Activated CD8-positive, alpha-beta memory T cell treated with anti-CD3 and anti-CD28 coated beads, Interleukin-2, amount 10 ng/mL, durations not matched to agents 7 days and 5 days (primary cell): Measurements from ENCODE around the gene OGFOD2. TPM values are rescaled to one million over a fixed set of nuclear protein-coding genes. Genes with fewer than 3 reads are reported as not detected.
A peak's percentile ranks its signal among the peaks of the same experiment; 100 is the strongest.

ENCODE experiments used
- ATAC-seq: fragments of 150-1000 bp; cut with Tn5 transposase; one replicate; pipeline ENCODE4 v1.10.0; 2021; ENCODE audit warnings: moderate library complexity
- CTCF ChIA-PET: fragments of 350-600 bp; sonication (Branson Sonifier 250); formaldehyde crosslinking; loops from one replicate; lab custom pipeline; 2021; ENCODE audit warnings: antibody characterized with exemption; lab: Charles Lee
- DNase-seq: peaks from one replicate; pipeline ENCODE4 v3.0.0-alpha.2; 2020
- H3K27ac Mint-ChIP-seq: one replicate; pipeline ENCODE4 v1.8.0; 2021; ENCODE audit warnings: mild to moderate bottlenecking, mixed read lengths
- H3K27me3 Mint-ChIP-seq: one replicate; pipeline ENCODE4 v1.8.0; 2021; ENCODE audit warnings: mixed read lengths
- H3K36me3 Mint-ChIP-seq: one replicate; pipeline ENCODE4 v1.8.0; 2021; ENCODE audit warnings: mild to moderate bottlenecking, mixed read lengths
- H3K4me1 Mint-ChIP-seq: one replicate; pipeline ENCODE4 v1.8.0; 2021; ENCODE audit warnings: mixed read lengths
- H3K4me3 Mint-ChIP-seq: one replicate; pipeline ENCODE4 v1.8.0; 2021; ENCODE audit warnings: mild to moderate bottlenecking, moderate library complexity, mixed read lengths
- H3K9me3 Mint-ChIP-seq: one replicate; pipeline ENCODE4 v1.8.0; 2022; ENCODE audit warnings: low read depth, mixed read lengths
- total RNA-seq, 2 experiments: library from RNA; stranded (reverse); gene quantifications; one replicate each; pipeline ENCODE4 v1.2.3, GENCODE V29; 2021

The OGFOD2 gene
- total RNA-seq, 2 experiments from 2014 or later = 23.8 to 29.8 TPM

DNA sequence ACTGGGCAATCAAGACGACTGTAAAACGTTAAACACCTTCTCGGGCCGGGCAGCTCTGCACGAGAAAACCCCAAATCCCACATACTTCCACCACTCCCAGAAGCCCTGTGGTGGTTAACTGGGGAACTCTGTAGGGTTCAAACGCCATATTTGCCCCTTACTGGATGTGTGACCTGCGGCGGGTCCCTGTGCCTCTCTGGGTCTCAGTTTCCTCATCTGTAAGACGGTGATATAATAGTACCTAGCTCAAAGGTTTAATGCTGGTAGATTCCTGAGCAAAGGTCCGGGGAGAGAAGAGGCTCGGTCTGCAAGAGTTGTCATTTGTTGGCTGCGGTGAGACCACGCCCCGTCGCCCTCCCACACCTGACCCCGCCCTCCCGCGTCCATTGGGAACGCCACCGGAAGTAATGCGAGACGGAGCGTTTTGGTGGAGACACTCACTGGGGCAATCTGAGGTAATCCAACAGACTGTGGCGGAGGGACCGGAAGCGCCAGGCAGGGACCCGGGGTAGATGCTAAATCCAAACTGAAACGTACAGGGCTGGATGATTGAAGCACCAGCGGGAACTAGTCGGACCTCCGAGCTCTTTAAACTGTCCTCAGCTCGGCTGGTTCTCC lies 661 bp upstream of the OGFOD2 start:
- H3K27me3 Mint-ChIP-seq = no peaks in the 10 kb centered on the region
- CTCF ChIA-PET = interaction anchor here (1.0 to 2.2 kb wide), 8 partner anchors 8 to 302 kb away, joined by 3 to 9 read pairs (median 5); partner anchors contain the start of genes ABCB9, MPHOSPH9 and MTRFR
- peak; percentile 84 for ATAC-seq
- H3K36me3 Mint-ChIP-seq = no peaks in the 10 kb centered on the region
- peak overlapping the region; percentile 100 for H3K27ac Mint-ChIP-seq
- H3K4me3 Mint-ChIP-seq = peak overlapping the region; percentile 97
- H3K9me3 Mint-ChIP-seq = no peaks in the 10 kb centered on the region
- peak; percentile 99 for DNase-seq
- peaks cover 31% of the 10 kb centered on the region for H3K4me1 Mint-ChIP-seq

DNA sequence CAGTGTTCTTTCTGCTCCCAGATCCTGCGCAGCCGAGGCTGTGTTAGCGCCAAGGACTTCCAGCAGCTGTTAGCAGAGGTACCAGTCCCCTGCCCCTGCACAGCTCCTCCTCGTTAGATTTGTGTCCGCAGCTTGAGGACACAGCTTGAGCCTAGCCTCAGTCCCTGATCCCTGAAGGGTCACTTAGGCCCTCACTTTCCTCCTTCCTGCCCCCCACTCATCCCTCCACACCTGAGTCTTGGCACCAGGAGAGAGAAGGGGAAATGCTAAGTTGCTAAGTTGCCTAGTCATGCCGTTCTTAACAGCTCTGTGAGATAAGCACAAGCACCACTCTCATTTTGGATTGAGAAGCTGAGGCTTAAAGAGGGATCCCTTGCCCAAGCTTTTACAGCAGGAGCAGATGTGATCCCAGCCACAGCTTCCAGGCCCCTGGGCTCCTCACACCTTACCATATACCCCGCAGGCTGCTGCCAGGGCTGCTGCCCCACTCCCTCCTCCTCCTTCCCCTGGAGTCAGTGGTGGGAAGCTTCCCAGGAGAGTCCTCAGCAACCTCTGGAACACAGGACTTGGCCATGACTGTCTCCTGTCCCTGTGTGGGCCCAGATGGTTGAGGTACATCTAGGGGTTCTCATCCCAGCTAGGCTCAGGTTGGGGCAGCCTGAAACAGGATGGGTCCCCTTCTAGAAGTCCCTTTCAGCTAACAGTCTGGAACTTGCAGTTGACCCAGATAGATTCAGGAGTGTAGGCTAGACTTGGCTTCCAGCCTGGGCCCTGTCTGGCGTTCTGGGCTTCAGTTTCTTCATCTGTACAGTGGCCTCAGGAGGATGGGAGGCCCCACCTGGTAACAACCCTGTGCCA lies 975 bp downstream of the OGFOD2 start:
- H3K9me3 Mint-ChIP-seq = no peaks in the 10 kb centered on the region
- ATAC-seq (no peak), DNase-seq (no peak)
- H3K27ac Mint-ChIP-seq = peak overlapping the region; percentile 100
- H3K4me1 Mint-ChIP-seq = peaks cover 38% of the 10 kb centered on the region
- CTCF ChIA-PET = interaction anchor here (0.6 to 2.2 kb wide), 7 partner anchors 10 to 294 kb away, joined by 3 to 9 read pairs (median 4); partner anchors contain the start of gene ABCB9
- no peaks in the 10 kb centered on the region for H3K27me3 Mint-ChIP-seq
- H3K4me3 Mint-ChIP-seq = peak overlapping the region; percentile 97
- H3K36me3 Mint-ChIP-seq = no peaks in the 10 kb centered on the region

DNA sequence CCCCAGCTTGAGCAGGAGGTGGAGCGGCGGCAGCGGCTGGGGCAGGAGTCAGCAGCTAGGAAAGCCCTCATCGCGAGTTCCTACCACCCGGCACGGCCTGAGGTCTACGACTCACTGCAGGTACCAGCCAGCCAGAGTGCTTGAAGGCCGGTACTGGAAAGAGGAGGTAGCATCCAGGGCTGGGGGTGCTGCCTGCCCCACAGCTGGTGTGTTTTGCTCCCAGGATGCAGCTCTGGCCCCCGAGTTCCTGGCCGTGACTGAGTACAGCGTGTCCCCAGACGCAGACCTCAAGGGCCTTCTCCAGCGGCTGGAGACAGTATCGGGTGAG lies 1.6 kb downstream of the OGFOD2 start:
- H3K36me3 Mint-ChIP-seq = peaks cover 2% of the 10 kb centered on the region
- DNase-seq = no peak
- H3K4me3 Mint-ChIP-seq = peak overlapping the region; percentile 97
- ATAC-seq = no peak
- H3K27me3 Mint-ChIP-seq = no peaks in the 10 kb centered on the region
- CTCF ChIA-PET = no interaction called here
- no peaks in the 10 kb centered on the region for H3K9me3 Mint-ChIP-seq
- peaks cover 40% of the 10 kb centered on the region for H3K4me1 Mint-ChIP-seq
- H3K27ac Mint-ChIP-seq = peak overlapping the region; percentile 28

DNA sequence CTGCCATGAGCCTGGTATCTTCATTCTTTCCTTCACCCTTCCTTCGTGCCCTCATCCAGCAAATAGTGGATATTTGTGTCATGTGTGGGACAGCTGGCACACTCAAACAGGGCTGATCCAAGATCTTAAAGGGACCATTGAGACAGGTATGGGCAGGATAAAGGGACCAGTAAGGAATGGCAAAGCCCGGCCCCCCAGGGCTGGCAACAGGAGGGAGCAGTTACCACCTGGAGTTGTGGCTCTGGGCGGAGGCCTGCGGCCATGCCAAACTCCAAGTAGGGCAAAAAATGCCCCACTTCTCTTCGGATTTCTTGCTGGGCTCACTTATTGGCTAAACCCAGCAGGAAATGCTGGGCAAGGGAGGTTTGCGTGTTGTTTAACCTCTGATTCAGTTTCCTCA lies 2.1 kb downstream of the OGFOD2 start:
- Mint-ChIP-seq H3K27ac (peak overlapping the region; percentile 28), H3K4me3 (peak overlapping the region; percentile 22), H3K9me3 (no peaks in the 10 kb centered on the region), H3K4me1 (peaks cover 45% of the 10 kb centered on the region), H3K36me3 (peaks cover 6% of the 10 kb centered on the region), H3K27me3 (no peaks in the 10 kb centered on the region)
- DNase-seq (no peak), ATAC-seq (no peak)
- CTCF ChIA-PET = no interaction called here

DNA sequence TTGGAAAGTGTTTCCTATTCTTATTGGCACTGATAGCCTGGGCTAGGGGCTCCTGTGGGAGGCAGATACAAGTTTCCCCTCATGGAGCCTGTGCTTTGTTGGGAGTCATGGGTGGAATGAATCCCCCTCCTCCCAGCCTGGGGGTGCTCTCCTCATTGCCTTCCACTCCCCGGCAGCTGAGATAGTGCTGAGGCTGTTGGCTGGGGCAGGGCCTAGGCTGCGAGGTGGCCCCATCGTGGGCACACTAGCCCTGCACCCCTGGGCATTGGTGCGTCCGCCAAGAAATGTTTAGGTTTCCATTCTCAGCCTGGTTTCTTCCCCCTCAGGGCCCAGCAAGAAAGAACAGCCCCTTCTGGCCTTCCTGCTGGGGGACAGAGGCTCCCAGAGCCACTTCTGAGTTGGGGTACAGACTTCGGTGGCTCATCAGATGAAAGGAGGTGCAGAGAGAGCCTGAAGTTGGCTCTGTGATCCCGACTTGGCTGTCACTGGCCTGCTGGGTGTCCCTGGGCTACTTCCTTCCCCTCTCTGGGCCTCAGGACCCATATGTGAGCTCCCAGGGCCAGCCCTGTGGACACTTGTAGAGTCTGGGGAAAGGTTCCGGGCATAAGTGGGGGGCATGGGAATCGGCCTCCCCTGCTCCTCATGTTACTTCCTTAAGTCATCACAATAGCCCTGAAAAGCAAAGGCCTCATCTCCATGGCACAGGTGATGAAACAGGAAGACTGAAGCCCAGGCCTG lies 2.8 kb downstream of the OGFOD2 start:
- CTCF ChIA-PET = no interaction called here
- no peak for DNase-seq
- no peaks in the 10 kb centered on the region for H3K27me3 Mint-ChIP-seq
- no peaks in the 10 kb centered on the region for H3K9me3 Mint-ChIP-seq
- no peak for ATAC-seq
- no peak overlapping the region for H3K4me3 Mint-ChIP-seq
- peaks cover 6% of the 10 kb centered on the region for H3K36me3 Mint-ChIP-seq
- no peak overlapping the region for H3K27ac Mint-ChIP-seq
- H3K4me1 Mint-ChIP-seq = peaks cover 52% of the 10 kb centered on the region

DNA sequence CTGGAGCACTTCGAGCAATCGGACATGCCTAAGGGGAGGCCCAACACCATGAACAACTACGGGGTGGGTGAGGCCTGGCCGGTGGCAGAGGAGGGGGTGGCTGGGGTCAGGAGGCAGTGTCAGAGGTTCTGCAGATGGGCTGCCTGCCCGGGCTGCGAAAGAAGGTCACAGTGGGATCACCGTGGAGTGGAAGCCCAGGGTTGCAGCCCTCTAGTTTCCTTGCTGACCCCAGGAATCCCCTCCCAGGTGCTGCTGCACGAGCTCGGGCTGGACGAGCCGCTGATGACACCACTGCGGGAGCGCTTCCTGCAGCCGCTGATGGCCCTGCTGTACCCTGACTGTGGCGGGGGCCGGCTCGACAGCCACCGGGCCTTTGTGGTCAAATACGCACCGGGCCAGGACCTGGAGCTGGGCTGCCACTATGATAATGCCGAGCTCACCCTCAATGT lies 3.5 kb downstream of the OGFOD2 start:
- peaks cover 6% of the 10 kb centered on the region for H3K36me3 Mint-ChIP-seq
- ATAC-seq = no peak
- peaks cover 57% of the 10 kb centered on the region for H3K4me1 Mint-ChIP-seq
- H3K27me3 Mint-ChIP-seq = no peaks in the 10 kb centered on the region
- H3K9me3 Mint-ChIP-seq = no peaks in the 10 kb centered on the region
- CTCF ChIA-PET = interaction anchor here (1.2 kb wide), 1 partner anchor 16 kb away, joined by 3 read pairs; no protein-coding TSS in a partner anchor
- no peak overlapping the region for H3K27ac Mint-ChIP-seq
- no peak overlapping the region for H3K4me3 Mint-ChIP-seq
- no peak for DNase-seq

DNA sequence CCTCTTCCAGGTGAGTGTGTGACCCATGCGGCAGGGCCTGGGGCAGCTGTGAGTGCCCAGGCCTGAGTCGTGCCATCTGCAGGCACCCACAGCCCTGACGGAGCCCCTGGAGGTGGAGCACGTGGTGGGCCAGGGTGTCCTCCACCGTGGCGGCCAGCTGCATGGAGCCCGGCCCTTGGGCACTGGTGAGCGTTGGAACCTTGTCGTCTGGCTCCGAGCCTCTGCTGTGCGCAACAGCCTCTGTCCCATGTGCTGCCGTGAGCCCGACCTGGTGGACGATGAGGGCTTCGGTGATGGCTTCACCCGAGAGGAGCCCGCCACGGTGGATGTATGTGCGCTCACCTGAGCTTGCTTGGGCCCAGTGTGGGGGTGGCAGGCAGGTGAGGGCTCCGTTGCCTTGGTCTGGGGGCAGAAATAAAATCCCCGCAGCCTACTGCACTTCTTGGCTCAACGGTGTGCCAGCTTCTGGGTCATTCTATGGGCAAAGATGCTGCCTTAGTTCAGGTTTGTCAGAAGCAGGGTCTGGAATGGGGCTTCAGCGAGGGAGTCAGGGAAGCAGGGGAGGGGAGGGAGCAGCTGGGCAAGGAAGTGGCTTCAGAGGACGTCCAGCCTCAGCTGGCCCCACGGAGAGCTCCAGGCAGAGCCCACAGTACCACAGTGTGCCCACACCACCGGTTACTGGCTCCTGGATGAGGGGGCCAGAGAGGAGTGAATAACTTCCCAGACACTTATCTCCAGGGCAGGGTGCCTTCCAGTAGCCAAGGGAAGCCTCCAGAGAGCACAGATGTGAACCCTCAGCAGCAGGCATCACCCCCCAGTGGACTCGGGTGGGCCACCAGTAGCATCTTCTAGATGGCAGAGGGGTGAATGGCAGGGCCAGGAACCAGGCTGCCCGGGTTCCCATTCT lies 4.2 kb downstream of the OGFOD2 start:
- peak overlapping the region; percentile 86 for H3K27ac Mint-ChIP-seq
- CTCF ChIA-PET = interaction anchor here (0.5 to 2.4 kb wide), 3 partner anchors 15 to 259 kb away, joined by 3 to 12 read pairs (median 3); no protein-coding TSS in a partner anchor
- peaks cover 6% of the 10 kb centered on the region for H3K36me3 Mint-ChIP-seq

DNA sequence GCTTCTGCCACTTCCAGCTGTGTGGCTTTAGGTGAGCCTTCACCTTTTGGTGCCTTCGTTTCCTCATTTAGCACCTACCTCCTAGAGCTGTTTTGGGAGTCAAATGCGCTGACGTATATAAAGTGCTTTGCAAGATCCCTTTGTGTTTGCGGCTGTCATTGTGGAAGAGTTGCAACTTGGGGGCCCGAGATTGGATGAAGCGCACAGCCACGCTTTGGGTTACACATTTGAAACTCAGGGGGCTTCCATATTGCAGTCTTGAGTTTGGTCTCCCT lies 4.8 kb downstream of the OGFOD2 start:
- Mint-ChIP-seq H3K27ac (peak overlapping the region; percentile 86), H3K27me3 (no peaks in the 10 kb centered on the region), H3K4me3 (peak overlapping the region; percentile 91), H3K9me3 (no peaks in the 10 kb centered on the region), H3K36me3 (peaks cover 6% of the 10 kb centered on the region), H3K4me1 (peaks cover 63% of the 10 kb centered on the region)
- DNase-seq = no peak
- CTCF ChIA-PET = interaction anchor here (0.8 to 2.4 kb wide), 3 partner anchors 15 to 404 kb away, joined by 3 to 12 read pairs (median 3); partner anchors contain the start of gene KMT5A
- no peak for ATAC-seq

More for the DNA sequence above, 4.2 kb downstream of the OGFOD2 start:
- Mint-ChIP-seq H3K27me3 (no peaks in the 10 kb centered on the region), H3K4me3 (peak overlapping the region; percentile 91), H3K9me3 (no peaks in the 10 kb centered on the region), H3K4me1 (peaks cover 59% of the 10 kb centered on the region)
- DNase-seq = no peak
- ATAC-seq = no peak

DNA sequence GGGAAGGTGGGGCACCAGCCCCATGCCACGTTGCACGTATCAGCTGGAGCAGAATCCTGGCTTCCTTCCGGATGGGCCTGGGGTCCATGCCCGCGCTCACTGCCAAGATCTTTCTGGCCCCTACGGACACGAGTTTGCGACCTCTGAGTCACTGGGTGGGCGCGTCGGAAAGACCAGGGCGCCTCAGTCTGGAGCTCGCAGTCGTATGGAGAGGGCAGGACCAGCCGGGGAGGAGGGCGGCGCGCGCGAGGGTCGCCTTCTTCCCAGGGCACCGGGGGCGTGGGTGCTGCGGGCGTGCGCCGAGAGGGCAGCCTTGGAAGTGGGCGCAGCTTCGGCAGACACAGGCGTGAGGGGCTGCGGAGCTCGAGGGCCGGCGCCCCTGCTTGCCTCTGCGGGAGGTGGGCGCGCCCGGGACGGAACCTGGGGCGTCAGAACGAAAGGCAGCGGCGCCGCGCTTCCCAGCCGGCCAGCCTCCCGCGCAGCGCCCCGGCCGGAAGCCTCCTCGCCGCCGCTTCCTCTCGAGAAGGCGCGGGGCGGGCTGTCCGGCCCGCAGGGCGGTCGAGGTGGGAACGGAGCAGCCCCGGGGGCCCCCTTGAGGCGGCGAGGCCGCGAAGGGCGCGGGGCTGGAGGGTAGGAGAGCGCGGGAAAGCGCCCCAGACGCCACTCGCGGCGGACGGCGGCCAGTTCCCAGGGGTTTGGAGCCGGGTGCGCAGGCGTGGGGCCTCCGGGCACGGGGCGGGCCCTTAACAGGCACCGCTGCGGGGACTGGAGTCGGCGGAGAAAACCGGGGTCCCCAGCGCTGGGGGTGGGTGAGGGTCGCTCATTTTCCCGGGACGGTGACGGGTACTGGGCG lies 5.4 kb downstream of the OGFOD2 start, which contains the start of gene ARL6IP4:
Gene ARL6IP4 (plus strand): TSS at position 499 of the 853 bp plus-strand sequence. CDS start 459 bp downstream, outside the sequence.
- Mint-ChIP-seq H3K27me3 (no peaks in the 10 kb centered on the region), H3K9me3 (no peaks in the 10 kb centered on the region), H3K36me3 (peaks cover 6% of the 10 kb centered on the region), H3K27ac (peak within 1 kb of the TSS; percentile 86), H3K4me3 (peak within 1 kb of the TSS; percentile 91), H3K4me1 (peaks cover 64% of the 10 kb centered on the region)
- CTCF ChIA-PET = interaction anchor here (0.8 to 2.4 kb wide), 5 partner anchors 17 to 404 kb away, joined by 3 to 12 read pairs (median 3); partner anchors contain the start of gene KMT5A
- peak; percentile 78 for DNase-seq
- ATAC-seq = peak; percentile 82

DNA sequence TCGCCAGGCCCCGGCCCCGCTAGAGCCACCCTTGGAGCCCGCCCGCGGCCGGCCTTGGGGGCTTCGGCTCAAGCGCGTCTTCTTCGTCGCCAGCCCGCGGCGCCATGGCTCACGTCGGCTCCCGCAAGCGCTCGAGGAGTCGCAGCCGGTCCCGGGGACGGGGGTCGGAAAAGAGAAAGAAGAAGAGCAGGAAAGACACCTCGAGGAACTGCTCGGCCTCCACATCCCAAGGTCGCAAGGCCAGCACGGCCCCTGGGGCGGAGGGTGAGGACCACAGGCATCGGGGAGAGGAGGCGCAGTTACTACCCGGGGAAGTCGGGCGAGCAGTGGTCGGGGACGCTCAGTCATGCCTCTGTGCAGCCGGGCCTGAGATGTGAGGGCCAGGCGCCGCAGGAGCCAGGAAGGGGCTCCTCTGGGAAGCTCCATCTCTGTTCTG lies 6.0 kb downstream of the OGFOD2 start:
- CTCF ChIA-PET = interaction anchor here (1.0 to 2.4 kb wide), 7 partner anchors 16 to 257 kb away, joined by 3 to 12 read pairs (median 3); no protein-coding TSS in a partner anchor
- ATAC-seq (peak; percentile 39), DNase-seq (no peak)
- Mint-ChIP-seq H3K27ac (peak overlapping the region; percentile 79), H3K4me1 (peaks cover 58% of the 10 kb centered on the region), H3K36me3 (peaks cover 6% of the 10 kb centered on the region), H3K4me3 (peak overlapping the region; percentile 91), H3K27me3 (no peaks in the 10 kb centered on the region), H3K9me3 (no peaks in the 10 kb centered on the region)

DNA sequence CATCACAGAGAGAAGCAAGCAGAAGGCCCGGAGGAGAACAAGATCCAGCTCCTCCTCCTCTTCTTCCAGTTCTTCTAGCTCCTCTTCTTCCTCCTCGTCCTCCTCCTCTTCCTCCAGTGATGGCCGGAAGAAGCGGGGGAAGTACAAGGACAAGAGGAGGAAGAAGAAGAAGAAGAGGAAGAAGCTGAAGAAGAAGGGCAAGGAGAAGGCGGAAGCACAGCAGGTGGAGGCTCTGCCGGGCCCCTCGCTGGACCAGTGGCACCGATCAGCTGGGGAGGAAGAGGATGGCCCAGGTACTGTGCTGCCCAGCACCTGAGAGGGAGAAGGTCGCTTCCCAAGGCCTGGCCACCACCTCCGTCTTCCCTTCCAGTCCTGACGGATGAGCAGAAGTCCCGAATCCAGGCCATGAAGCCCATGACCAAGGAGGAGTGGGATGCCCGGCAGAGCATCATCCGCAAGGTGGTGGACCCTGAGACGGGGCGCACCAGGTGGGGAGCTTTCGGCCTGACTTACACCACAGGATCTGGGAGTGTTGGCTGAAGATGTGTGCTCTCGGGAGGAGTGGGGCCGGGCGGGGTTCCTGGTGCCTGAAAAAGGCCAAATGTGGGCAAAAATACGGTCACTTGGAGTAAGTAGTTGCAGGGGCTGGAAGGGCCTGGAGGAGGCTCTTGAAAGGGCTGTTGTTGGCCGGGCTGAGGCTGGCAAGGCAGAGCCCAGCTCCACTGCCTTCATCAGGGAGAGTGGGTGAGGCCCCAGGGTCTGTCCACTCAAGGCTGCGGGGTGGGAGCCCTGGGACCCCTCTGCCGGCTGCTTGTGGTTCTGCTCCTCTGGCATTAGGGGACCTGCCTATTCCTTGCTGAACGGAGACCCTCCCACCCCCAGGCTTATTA lies 6.8 kb downstream of the OGFOD2 start:
- peaks cover 6% of the 10 kb centered on the region for H3K36me3 Mint-ChIP-seq
- CTCF ChIA-PET = interaction anchor here (1.0 to 1.7 kb wide), 8 partner anchors 16 to 253 kb away, joined by 3 to 6 read pairs (median 3); no protein-coding TSS in a partner anchor
- ATAC-seq = no peak
- peak overlapping the region; percentile 79 for H3K27ac Mint-ChIP-seq
- H3K9me3 Mint-ChIP-seq = no peaks in the 10 kb centered on the region
- peaks cover 50% of the 10 kb centered on the region for H3K4me1 Mint-ChIP-seq
- H3K4me3 Mint-ChIP-seq = peak overlapping the region; percentile 91
- no peaks in the 10 kb centered on the region for H3K27me3 Mint-ChIP-seq
- no peak for DNase-seq
